Loucy (cell line): ENCODE data around the gene MAN1C1.

ENCODE experiments used
- EZH2phosphoT487 ChIP-seq: fragments of 200-600 bp; IDR thresholded peaks from 2 replicates; pipeline ENCODE4 v1.6.1; 2018; ENCODE audit warnings: antibody characterized with exemption, mild to moderate bottlenecking, moderate library complexity, borderline replicate concordance
- TF ChIP-seq, protein P1 (sequence below): fragments of 200-600 bp; sonication (generic); conservative IDR thresholded peaks from 2 replicates; pipeline ENCODE4 v1.5.1; 2014; ENCODE audit warnings: mild to moderate bottlenecking, antibody characterized with exemption, low read length

DNA sequence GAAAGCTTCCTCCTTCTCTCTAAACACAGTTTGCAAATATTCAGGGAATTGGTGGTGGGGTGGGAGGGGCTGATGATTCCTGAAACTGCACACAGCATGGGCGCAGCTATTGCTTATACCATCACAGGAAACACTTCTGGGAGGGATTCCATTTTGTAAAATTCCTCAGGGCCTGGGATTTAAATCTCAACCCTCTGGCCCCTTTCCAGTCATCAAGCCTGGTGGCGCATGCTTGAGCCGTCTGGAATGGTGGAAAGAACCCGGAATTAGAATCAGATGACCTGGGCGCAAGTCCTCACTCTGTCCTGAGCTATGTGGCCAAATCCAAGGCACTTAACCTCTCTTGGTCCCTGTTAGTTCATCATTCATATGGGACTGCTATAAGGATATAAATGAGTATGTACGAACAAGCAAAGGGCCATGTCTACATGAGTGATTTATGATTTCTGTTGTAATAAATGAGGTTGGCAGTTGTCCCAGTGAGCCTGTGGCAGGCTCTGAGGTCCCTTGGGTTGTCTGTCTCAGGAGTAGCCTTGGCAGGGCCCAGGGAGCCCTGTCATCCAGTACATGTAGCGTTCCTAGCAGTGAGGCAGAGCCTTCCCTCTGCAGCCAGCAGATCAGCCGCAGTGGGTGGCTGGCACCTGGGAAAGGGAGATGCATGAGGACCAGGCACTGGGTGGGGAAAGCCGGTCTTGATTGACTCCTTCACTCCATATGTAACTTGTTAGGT lies 72.0 kb downstream of the MAN1C1 start:
- TF ChIP-seq, protein P1, sequence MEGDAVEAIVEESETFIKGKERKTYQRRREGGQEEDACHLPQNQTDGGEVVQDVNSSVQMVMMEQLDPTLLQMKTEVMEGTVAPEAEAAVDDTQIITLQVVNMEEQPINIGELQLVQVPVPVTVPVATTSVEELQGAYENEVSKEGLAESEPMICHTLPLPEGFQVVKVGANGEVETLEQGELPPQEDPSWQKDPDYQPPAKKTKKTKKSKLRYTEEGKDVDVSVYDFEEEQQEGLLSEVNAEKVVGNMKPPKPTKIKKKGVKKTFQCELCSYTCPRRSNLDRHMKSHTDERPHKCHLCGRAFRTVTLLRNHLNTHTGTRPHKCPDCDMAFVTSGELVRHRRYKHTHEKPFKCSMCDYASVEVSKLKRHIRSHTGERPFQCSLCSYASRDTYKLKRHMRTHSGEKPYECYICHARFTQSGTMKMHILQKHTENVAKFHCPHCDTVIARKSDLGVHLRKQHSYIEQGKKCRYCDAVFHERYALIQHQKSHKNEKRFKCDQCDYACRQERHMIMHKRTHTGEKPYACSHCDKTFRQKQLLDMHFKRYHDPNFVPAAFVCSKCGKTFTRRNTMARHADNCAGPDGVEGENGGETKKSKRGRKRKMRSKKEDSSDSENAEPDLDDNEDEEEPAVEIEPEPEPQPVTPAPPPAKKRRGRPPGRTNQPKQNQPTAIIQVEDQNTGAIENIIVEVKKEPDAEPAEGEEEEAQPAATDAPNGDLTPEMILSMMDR: no peak
- no peak for TF ChIP-seq EZH2phosphoT487
